Astrocyte of the cerebellum (primary cell): ENCODE data around the gene RFNG.

Experiments
- DNase-seq: peaks from one replicate; pipeline ENCODE4 v3.0.0-alpha.2; 2011; ENCODE audit warnings: low read depth
- H3K4me3 ChIP-seq: 2 replicates; pipeline ENCODE4 v1.5.1; 2011; ENCODE audit warnings: mild to moderate bottlenecking, low read depth, low read length, moderate library complexity
- in situ Hi-C: cut with HindIII; loops from 2 replicates; pipeline ENCODE4 v1.10.0; 2017; ENCODE audit warnings: low sequenced_read_pairs
- TF ChIP-seq, protein P1 (sequence below): IDR thresholded peaks from 2 replicates; pipeline ENCODE4 v1.5.1; 2012; ENCODE audit warnings: low read length, low read depth, moderate library complexity, mild to moderate bottlenecking; ENCODE audit errors: missing control alignments

The RFNG gene

GRCh38 chr17:82053130-82053529 is 1.5 kb upstream of the RFNG start:
- TF ChIP-seq, protein P1, sequence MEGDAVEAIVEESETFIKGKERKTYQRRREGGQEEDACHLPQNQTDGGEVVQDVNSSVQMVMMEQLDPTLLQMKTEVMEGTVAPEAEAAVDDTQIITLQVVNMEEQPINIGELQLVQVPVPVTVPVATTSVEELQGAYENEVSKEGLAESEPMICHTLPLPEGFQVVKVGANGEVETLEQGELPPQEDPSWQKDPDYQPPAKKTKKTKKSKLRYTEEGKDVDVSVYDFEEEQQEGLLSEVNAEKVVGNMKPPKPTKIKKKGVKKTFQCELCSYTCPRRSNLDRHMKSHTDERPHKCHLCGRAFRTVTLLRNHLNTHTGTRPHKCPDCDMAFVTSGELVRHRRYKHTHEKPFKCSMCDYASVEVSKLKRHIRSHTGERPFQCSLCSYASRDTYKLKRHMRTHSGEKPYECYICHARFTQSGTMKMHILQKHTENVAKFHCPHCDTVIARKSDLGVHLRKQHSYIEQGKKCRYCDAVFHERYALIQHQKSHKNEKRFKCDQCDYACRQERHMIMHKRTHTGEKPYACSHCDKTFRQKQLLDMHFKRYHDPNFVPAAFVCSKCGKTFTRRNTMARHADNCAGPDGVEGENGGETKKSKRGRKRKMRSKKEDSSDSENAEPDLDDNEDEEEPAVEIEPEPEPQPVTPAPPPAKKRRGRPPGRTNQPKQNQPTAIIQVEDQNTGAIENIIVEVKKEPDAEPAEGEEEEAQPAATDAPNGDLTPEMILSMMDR: no peak
- H3K4me3 ChIP-seq: peak overlapping the region; percentile 76
- in situ Hi-C loops: no loop called here
- DNase-seq: no peak

DNA sequence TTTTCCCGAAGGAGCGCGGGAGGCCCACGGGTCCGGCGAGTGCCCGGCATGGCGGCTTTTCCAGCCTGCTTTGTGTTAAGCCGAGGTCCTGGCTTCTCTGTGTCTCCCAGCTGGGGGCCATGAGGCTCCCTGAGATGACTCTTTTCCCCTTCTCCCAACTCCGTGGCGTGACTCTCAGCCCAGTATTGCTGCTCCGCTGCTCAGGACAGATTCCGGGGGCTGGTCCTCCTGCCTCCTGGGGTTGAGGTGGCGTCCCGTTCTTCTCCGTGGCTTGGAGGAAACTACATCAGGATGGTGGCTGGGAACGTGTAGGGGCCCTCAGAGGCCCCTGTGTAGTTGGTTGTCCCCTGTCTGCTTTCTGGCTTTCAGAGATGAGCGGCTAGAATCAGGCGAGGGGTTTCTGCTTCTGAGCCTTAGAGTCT is 1.0 kb upstream of the RFNG start:
- in situ Hi-C loops: no loop called here
- TF ChIP-seq, protein P1: no peak
- peak overlapping the region; percentile 76 for H3K4me3 ChIP-seq
- DNase-seq: no peak

GRCh38 chr17:82050761-82051641 is 610 bp downstream of the RFNG start:
- in situ Hi-C loops: no loop called here
- TF ChIP-seq, protein P1: no peak

GRCh38 chr17:82050152-82050760 is 1.4 kb downstream of the RFNG start:
- peak overlapping the region; percentile 76 for H3K4me3 ChIP-seq
- no peak for DNase-seq
- in situ Hi-C loops: no loop called here
- TF ChIP-seq, protein P1: no peak

More at GRCh38 chr17:82050761-82051641, 610 bp downstream of the RFNG start:
- DNase-seq: no peak
- peak overlapping the region; percentile 76 for H3K4me3 ChIP-seq

- no peak overlapping the region for H3K4me3 ChIP-seq
- TF ChIP-seq, protein P1: no peak
- DNase-seq: no peak
- in situ Hi-C loops: no loop called here
Measured at GRCh38 chr17:82049521-82049971, 2.1 kb downstream of the RFNG start.

DNA sequence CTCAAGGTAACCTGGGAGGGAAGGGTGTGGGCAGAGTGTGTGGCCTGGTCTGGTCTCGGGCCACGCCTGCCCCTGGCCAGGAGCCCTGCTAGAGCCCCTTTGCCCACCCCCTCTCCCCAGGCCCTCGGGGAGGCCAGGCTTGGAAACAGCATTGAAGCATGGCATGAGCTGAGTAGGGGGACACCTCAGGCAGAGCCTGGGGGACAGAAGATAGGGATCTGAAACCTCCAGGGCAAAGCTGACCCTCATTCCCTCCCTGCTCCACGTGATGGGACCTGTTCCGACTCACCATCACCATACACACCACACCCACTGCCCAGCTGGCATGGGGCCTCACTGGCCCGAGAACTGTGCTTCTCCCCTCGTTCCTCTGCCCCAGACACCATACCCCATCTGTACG is 2.5 kb downstream of the RFNG start:
- in situ Hi-C loops: no loop called here
- no peak for DNase-seq
- TF ChIP-seq, protein P1: no peak
- H3K4me3 ChIP-seq: no peak overlapping the region
